HepG2 (cell line): ENCODE measurements around the gene IFNA21. TPM values are rescaled to one million over a fixed set of nuclear protein-coding genes. Genes with fewer than 3 reads are reported as not detected.
A peak's percentile ranks its signal among the peaks of the same experiment; 100 is the strongest.

Experiments
- ATAC-seq: fragments of 200-7000 bp; cut with Tn5 transposase; 3 replicates; pipeline ENCODE4 v1.9.1; 2020; ENCODE audit warnings: mild to moderate bottlenecking, moderate library complexity
- BruUV-seq: library from RNA; stranded (reverse); fragments of 400-500 nt; replicated peaks from 2 replicates; lab custom pipeline; 2021; lab: Mats Ljungman, UMichigan
- CTCF ChIA-PET: fragments of 300-600 bp; formaldehyde crosslinking; extraction: SDS; loops from one replicate; lab custom pipeline; 2021; ENCODE audit warnings: low total read pairs, inconsistent platforms, low intra/inter-chr PET ratio; lab: Yijun Ruan, JAX
- POLR2A ChIA-PET: fragments of 350-600 bp; sonication (Branson Sonifier 250); formaldehyde crosslinking; loops from one replicate; lab custom pipeline; 2020; ENCODE audit warnings: antibody characterized with exemption, inconsistent platforms; lab: Yijun Ruan, JAX
- DNase-seq: peaks from one replicate; pipeline ENCODE4 v3.0.0-alpha.2; 2015; ENCODE audit warnings: low spot score
- FAIRE-seq: peaks from 3 replicates; lab custom pipeline; 2011; peaks lifted over from hg19 to GRCh38; lab: Jason Lieb, UNC
- H2AFZ ChIP-seq: one replicate; pipeline ENCODE4 v1.6.1; 2011; ENCODE audit warnings: low read length, inconsistent platforms
- H3K27ac ChIP-seq: fragments of 300-600 bp; 3 replicates; pipeline ENCODE4 v1.8.0; 2011; ENCODE audit warnings: mixed run types, mild to moderate bottlenecking, mixed read lengths, low read length, inconsistent platforms; ENCODE audit not compliant: insufficient read depth; ENCODE audit errors: extremely low read length
- H3K27me3 ChIP-seq, 2 experiments: fragments of 200-600 bp in 1 of 2; 2 replicates in 1 of 2; 3 replicates in 1 of 2; pipeline versions ENCODE4 v1.6.0 to v1.8.0; 2011; ENCODE audit warnings: low read length in 2 of 2, mild to moderate bottlenecking in 2 of 2, moderate library complexity in 2 of 2, inconsistent platforms in 1 of 2; ENCODE audit not compliant: insufficient read depth in 2 of 2, control insufficient read depth in 1 of 2
- H3K36me3 ChIP-seq, 2 experiments: fragments of 200-600 bp in 1 of 2; replicated peaks in 1 of 2; 2 replicates in 1 of 2; 3 replicates in 1 of 2; pipeline versions ENCODE4 v1.5.1 to v1.8.0; 2011; ENCODE audit warnings: low read length in 2 of 2, inconsistent platforms in 1 of 2; ENCODE audit not compliant: insufficient read depth in 2 of 2, control insufficient read depth in 1 of 2
- H3K4me1 ChIP-seq: 2 replicates; pipeline ENCODE4 v1.5.1; 2012; ENCODE audit warnings: low read length, inconsistent platforms; ENCODE audit not compliant: insufficient read depth
- H3K4me2 ChIP-seq: 2 replicates; pipeline ENCODE4 v1.6.0; 2011; ENCODE audit warnings: low read depth, low read length, inconsistent platforms
- H3K4me3 ChIP-seq, 3 experiments: fragments of 200-600 bp in 1 of 3; sonication (generic), shearing (Covaris generic) in 1 of 3; replicated peaks in 1 of 3; 2 replicates each; pipeline ENCODE4 v1.5.1; 2011 to 2016; ENCODE audit warnings: low read length in 3 of 3, inconsistent platforms in 2 of 3, low read depth in 2 of 3, mild to moderate bottlenecking in 2 of 3, control low read depth in 1 of 3, mixed read lengths in 1 of 3; ENCODE audit not compliant: insufficient read depth in 1 of 3
- H3K79me2 ChIP-seq: one replicate; pipeline ENCODE4 v1.6.1; 2011; ENCODE audit warnings: low read length, inconsistent platforms; ENCODE audit not compliant: insufficient read depth
- H3K9ac ChIP-seq: 2 replicates; pipeline ENCODE4 v1.6.0; 2011; ENCODE audit warnings: mild to moderate bottlenecking, low read depth, low read length, inconsistent platforms; ENCODE audit not compliant: insufficient read depth
- H3K9me3 ChIP-seq: 2 replicates; pipeline ENCODE4 v1.5.1; 2012; ENCODE audit warnings: mild to moderate bottlenecking, low read length
- H4K20me1 ChIP-seq: 2 replicates; pipeline ENCODE4 v1.6.0; 2011; ENCODE audit warnings: inconsistent platforms, mild to moderate bottlenecking, low read length, moderate library complexity; ENCODE audit not compliant: insufficient read depth
- ATM ChIP-seq: fragments of 450-650 bp; IDR thresholded peaks from 2 replicates; pipeline ENCODE4 v1.7.1; 2017; ENCODE audit warnings: mild to moderate bottlenecking, borderline replicate concordance
- CTCF ChIP-seq: sonication (generic); formaldehyde crosslinking; IDR thresholded peaks from 2 replicates; pipeline ENCODE4 v1.5.0; 2020; ENCODE audit warnings: mild to moderate bottlenecking, missing genetic modification reagents, moderate library complexity
- HDAC1 ChIP-seq: sonication (generic); formaldehyde crosslinking; IDR thresholded peaks from 2 replicates; pipeline ENCODE4 v1.5.1; 2020; ENCODE audit warnings: mild to moderate bottlenecking, missing genetic modification reagents
- JUN ChIP-seq: sonication (generic); formaldehyde crosslinking; IDR thresholded peaks from 2 replicates; pipeline ENCODE4 v1.4.0; 2020; ENCODE audit warnings: mild to moderate bottlenecking, missing genetic modification reagents
- MIER2 ChIP-seq: IDR thresholded peaks from 2 replicates; pipeline ENCODE4 v1.6.1; 2016; ENCODE audit warnings: missing biosample characterization, missing genetic modification reagents
- NONO ChIP-seq, 2 experiments: fragments of 450-650 bp in 1 of 2; sonication (generic) in 1 of 2; formaldehyde crosslinking in 1 of 2; IDR thresholded peaks in 1 of 2; conservative IDR thresholded peaks in 1 of 2; 2 replicates each; pipeline versions ENCODE4 v1.6.1 to v1.8.0; 2017 to 2022; ENCODE audit warnings: mild to moderate bottlenecking in 1 of 2, missing genetic modification reagents in 1 of 2, moderate library complexity in 1 of 2
- SOX6 ChIP-seq, 2 experiments: fragments of 450-650 bp in 1 of 2; sonication (generic) in 1 of 2; formaldehyde crosslinking in 1 of 2; IDR thresholded peaks; 2 replicates each; pipeline versions ENCODE4 v1.4.0 to v1.6.1; 2017 to 2020; ENCODE audit warnings: antibody characterized with exemption in 1 of 2, mild to moderate bottlenecking in 1 of 2, missing genetic modification reagents in 1 of 2
- SP4 ChIP-seq: sonication (generic); formaldehyde crosslinking; IDR thresholded peaks from 2 replicates; pipeline ENCODE4 v1.8.1; 2023; ENCODE audit warnings: mild to moderate bottlenecking, missing genetic modification reagents
- TBP ChIP-seq: sonication (generic); formaldehyde crosslinking; IDR thresholded peaks from 2 replicates; pipeline ENCODE4 v1.5.0; 2020; ENCODE audit warnings: missing genetic modification reagents
- ZC3H13 ChIP-seq: sonication (generic); formaldehyde crosslinking; IDR thresholded peaks from 2 replicates; pipeline ENCODE4 v1.8.1; 2023; ENCODE audit warnings: mild to moderate bottlenecking, missing genetic modification reagents, moderate library complexity
- ZNF547 ChIP-seq: sonication (generic); formaldehyde crosslinking; IDR thresholded peaks from 2 replicates; pipeline ENCODE4 v1.5.1; 2020; ENCODE audit warnings: mild to moderate bottlenecking, missing genetic modification reagents
- ZSCAN12 ChIP-seq: sonication (generic); formaldehyde crosslinking; IDR thresholded peaks from 2 replicates; pipeline ENCODE4 v1.9.0; 2021; ENCODE audit warnings: mild to moderate bottlenecking, missing genetic modification reagents
- WGBS: methylation state at CpG from one replicate; pipeline ENCODE4 v1.1.6; 2017; ENCODE audit warnings: low lambda C conversion rate; 5-methylcytosine and 5-hydroxymethylcytosine counted together
- in situ Hi-C: cut with HindIII; loops from 2 replicates; pipeline ENCODE4 v1.10.0; 2017; ENCODE audit warnings: low pct_unique_long_range_greater_than_20kb; ENCODE audit not compliant: extremely low pct_ligation_motif_present
- intact Hi-C: fragments of 100-400 bp; cut with micrococcal nuclease; formaldehyde crosslinking; loops from one replicate; pipeline ENCODE4 v1.10.0; 2022; ENCODE audit not compliant: unreplicated experiment
- polyA plus RNA-seq, 8 experiments: library from polyadenylated mRNA; depleted of rRNA in 3 of 8; stranded (reverse) in 7 of 8; unstranded in 1 of 8; fragments of >200 nt; fragmentation: Illumina TruSeq in 4 of 8; extraction: Trizol in 4 of 8; gene quantifications; 2 replicates each; pipeline versions ENCODE4 v1.2.1 to v1.2.3, GENCODE V29; 2011 to 2016; ENCODE audit warnings: low read depth in 4 of 8, missing spikeins in 1 of 8, mixed read lengths in 1 of 8; ENCODE audit not compliant: insufficient read depth in 1 of 8
- total RNA-seq, 5 experiments: library from RNA; depleted of rRNA; stranded (reverse); fragments of >200 nt; fragmentation: Illumina TruSeq; extraction: Trizol; gene quantifications; 2 replicates each; pipeline ENCODE4 v1.2.3, GENCODE V29; 2016; ENCODE audit warnings: low read depth in 1 of 5
- TF ChIP-seq, protein P1 (sequence below): sonication (generic); formaldehyde crosslinking; IDR thresholded peaks from 2 replicates; pipeline ENCODE4 v1.4.0; 2020; ENCODE audit warnings: missing genetic modification reagents, borderline replicate concordance

Gene IFNA21
- total and polyA plus RNA-seq, 2 of the 13 experiments (the other 11 are each of a cell fraction or from before 2014, with no cell fraction given) = not detected

- ATAC-seq = peak; percentile 74
- WGBS = 3% methylated on average over 3 of the region's 3 CpGs
- Histone ChIP-seq H3K27me3 (no peaks in the 10 kb centered on the region), H3K4me3 (no peak overlapping the region), H3K79me2 (no peaks in the 10 kb centered on the region)
- FAIRE-seq = peak; percentile 42
- no peak for TF ChIP-seq SOX6 (IDR thresholded peaks at IDR 0.05)
- TF ChIP-seq SOX6 (CRISPR knock-in tag; IDR thresholded peaks at IDR 0.05) = no peak
- TF ChIP-seq CTCF (CRISPR knock-in tag) = peak; percentile 19; the same call in 1 of the 2 replicates
- no peak for TF ChIP-seq ZSCAN12 (CRISPR knock-in tag)
- TF ChIP-seq, all 625 proteins: peak for 1
- intact Hi-C loops = no loop called here
- no peak for DNase-seq
- ChIA-PET POLR2A (no interaction called here), CTCF (no interaction called here)
- Histone ChIP-seq H3K9me3 (no peaks in the 10 kb centered on the region; the same call in 1 of the 2 replicates), H4K20me1 (no peaks in the 10 kb centered on the region), H2AFZ (no peak overlapping the region), H3K36me3 (no peaks in the 10 kb centered on the region), H3K9ac (no peak overlapping the region), H3K4me1 (no peaks in the 10 kb centered on the region), H3K4me2 (no peak overlapping the region), H3K27ac (no peak overlapping the region)
- in situ Hi-C loops = no loop called here
- no TSS peak for BruUV-seq
These were observed 12.3 kb downstream of the IFNA21 start for GRCh38 chr9:21154018-21154608.

GRCh38 chr9:21153336-21154017 is 13.0 kb downstream of the IFNA21 start:
- ChIA-PET POLR2A (no interaction called here), CTCF (no interaction called here)
- Histone ChIP-seq H3K36me3 (no peaks in the 10 kb centered on the region), H3K9me3 (no peaks in the 10 kb centered on the region; the same call in 1 of the 2 replicates), H3K9ac (no peak overlapping the region), H3K27me3 (no peaks in the 10 kb centered on the region), H3K4me3 (no peak overlapping the region), H2AFZ (no peak overlapping the region), H3K4me2 (no peak overlapping the region), H3K27ac (no peak overlapping the region), H3K79me2 (no peaks in the 10 kb centered on the region), H4K20me1 (no peaks in the 10 kb centered on the region), H3K4me1 (no peaks in the 10 kb centered on the region)
- no TSS peak for BruUV-seq
- no peak for DNase-seq
- intact Hi-C loops = no loop called here
- peak; percentile 35; the same call in 2 of the 3 replicates for ATAC-seq
- in situ Hi-C loops = no loop called here
- no peak for FAIRE-seq
- 5% methylated on average over 3 of the region's 3 CpGs for WGBS
- TF ChIP-seq ZC3H13 (CRISPR knock-in tag) (no peak), HDAC1 (CRISPR knock-in tag) (no peak), ZNF547 (CRISPR knock-in tag) (no peak), NONO (IDR thresholded peaks at IDR 0.05) (no peak), NONO (CRISPR knock-in tag; conservative IDR thresholded peaks at IDR 0.05) (no peak), MIER2 (CRISPR knock-in tag) (no peak), ATM (no peak), SP4 (CRISPR knock-in tag) (no peak), JUN (CRISPR knock-in tag) (no peak), TBP (no peak)
- TF ChIP-seq, protein P1, sequence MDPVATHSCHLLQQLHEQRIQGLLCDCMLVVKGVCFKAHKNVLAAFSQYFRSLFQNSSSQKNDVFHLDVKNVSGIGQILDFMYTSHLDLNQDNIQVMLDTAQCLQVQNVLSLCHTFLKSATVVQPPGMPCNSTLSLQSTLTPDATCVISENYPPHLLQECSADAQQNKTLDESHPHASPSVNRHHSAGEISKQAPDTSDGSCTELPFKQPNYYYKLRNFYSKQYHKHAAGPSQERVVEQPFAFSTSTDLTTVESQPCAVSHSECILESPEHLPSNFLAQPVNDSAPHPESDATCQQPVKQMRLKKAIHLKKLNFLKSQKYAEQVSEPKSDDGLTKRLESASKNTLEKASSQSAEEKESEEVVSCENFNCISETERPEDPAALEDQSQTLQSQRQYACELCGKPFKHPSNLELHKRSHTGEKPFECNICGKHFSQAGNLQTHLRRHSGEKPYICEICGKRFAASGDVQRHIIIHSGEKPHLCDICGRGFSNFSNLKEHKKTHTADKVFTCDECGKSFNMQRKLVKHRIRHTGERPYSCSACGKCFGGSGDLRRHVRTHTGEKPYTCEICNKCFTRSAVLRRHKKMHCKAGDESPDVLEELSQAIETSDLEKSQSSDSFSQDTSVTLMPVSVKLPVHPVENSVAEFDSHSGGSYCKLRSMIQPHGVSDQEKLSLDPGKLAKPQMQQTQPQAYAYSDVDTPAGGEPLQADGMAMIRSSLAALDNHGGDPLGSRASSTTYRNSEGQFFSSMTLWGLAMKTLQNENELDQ (CRISPR knock-in tag) = no peak
